Measurements from ENCODE around the gene C1QB. TPM values are rescaled to one million over a fixed set of nuclear protein-coding genes. Genes with fewer than 3 reads are reported as not detected.

Gene C1QB
- total RNA-seq, 1 donor from 2014 or later, result not detected

DNA sequence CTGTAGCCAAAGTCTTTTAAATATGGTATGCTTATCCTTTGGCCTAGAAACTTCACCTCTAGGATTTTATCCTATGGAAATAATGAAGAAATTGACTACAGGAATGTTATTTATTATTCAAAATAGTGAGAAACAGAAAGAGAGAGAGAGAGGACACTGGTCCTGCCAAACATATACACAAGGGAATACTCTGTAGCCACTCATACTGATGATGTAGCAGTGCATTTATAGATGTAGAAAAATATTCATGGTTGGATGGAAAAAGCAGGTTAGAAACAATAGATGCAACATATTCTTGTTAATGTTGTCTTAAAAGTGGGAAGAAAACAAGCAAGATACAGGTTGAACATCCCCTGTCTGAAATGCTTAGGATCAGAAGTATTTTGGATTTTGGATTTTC lies 35.4 kb downstream of the C1QB start:
- POLR2A ChIA-PET, result no interaction called here
- CTCF ChIA-PET, result no interaction called here
- no peak for ATAC-seq (ENCODE audit: low read depth)
- H3K27me3 Mint-ChIP-seq, result peaks cover 24% of the 10 kb centered on the region
- H3K36me3 Mint-ChIP-seq (ENCODE audit: low read depth), result no peaks in the 10 kb centered on the region
- TF ChIP-seq, protein P1, sequence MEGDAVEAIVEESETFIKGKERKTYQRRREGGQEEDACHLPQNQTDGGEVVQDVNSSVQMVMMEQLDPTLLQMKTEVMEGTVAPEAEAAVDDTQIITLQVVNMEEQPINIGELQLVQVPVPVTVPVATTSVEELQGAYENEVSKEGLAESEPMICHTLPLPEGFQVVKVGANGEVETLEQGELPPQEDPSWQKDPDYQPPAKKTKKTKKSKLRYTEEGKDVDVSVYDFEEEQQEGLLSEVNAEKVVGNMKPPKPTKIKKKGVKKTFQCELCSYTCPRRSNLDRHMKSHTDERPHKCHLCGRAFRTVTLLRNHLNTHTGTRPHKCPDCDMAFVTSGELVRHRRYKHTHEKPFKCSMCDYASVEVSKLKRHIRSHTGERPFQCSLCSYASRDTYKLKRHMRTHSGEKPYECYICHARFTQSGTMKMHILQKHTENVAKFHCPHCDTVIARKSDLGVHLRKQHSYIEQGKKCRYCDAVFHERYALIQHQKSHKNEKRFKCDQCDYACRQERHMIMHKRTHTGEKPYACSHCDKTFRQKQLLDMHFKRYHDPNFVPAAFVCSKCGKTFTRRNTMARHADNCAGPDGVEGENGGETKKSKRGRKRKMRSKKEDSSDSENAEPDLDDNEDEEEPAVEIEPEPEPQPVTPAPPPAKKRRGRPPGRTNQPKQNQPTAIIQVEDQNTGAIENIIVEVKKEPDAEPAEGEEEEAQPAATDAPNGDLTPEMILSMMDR (IDR thresholded peaks at IDR 0.05), result no peak
- H3K27ac Mint-ChIP-seq, result no peak overlapping the region
- H3K4me1 Mint-ChIP-seq, result no peaks in the 10 kb centered on the region
- DNase-seq, result no peak
- H3K4me3 Mint-ChIP-seq, result no peak overlapping the region
- H3K9me3 Mint-ChIP-seq, result no peaks in the 10 kb centered on the region
- intact Hi-C loops (cut with micrococcal nuclease), result no loop called here

DNA sequence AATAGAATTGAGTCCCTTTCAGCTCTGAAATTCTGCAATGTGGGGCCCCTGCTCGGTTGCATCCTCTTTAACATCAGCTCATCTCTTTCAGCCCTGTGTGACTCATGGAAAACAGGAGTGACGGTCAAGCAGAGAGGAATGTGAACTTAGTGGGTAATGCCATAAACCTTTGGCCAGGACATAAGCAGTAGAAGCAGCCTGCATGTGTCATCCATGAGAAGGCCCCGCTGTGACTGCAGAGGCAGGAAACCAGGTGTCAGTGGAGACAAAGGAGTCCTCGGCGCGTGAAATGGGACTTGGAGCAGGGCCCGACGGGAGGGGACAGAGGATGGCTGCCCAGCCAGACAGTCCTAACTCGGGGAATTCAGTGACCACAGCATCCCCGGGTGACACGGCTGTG lies 36.5 kb downstream of the C1QB start:
- Mint-ChIP-seq H3K4me1 (no peaks in the 10 kb centered on the region), H3K36me3 (ENCODE audit: low read depth) (no peaks in the 10 kb centered on the region), H3K4me3 (no peak overlapping the region), H3K9me3 (no peaks in the 10 kb centered on the region), H3K27ac (no peak overlapping the region), H3K27me3 (peaks cover 14% of the 10 kb centered on the region)
- ChIA-PET POLR2A (no interaction called here), CTCF (no interaction called here)
- intact Hi-C loops (cut with micrococcal nuclease), result no loop called here
- TF ChIP-seq, protein P1 (IDR thresholded peaks at IDR 0.05), result no peak
- no peak for DNase-seq
- no peak for ATAC-seq (ENCODE audit: low read depth)

DNA sequence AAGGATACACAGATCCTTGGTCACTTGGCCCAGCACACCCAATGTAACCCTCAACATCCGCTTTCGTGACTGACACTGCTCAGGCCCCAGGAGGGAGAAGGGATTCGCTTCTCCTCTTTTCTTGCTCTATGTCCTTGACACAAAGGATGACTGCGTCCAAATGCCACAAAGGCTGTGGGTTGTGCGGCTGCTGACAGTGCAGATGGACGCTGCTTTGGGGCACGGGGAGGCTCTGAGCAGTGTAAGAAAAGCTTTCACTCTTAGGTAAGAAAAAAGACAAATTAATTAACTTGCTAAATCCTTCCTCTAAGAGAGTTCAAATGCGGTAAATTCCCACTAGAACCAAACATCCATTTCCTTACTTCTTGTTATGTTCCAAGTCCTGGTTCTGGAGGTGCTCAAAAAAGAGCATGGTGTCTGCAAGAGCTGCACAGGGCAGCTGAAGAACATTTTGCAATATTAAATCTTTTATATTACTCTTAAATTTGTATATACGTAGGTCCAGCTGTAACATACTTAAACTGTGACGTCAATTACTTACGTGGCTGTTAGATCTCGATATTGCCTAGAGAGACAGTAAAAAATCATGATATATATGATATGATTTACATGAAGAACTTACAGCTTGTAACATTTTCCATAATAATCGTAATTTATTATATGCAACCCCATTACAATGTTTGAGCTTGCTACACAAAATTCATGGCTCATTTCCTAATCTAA lies 38.2 kb downstream of the C1QB start:
- H3K4me3 Mint-ChIP-seq, result no peak overlapping the region
- H3K27ac Mint-ChIP-seq, result no peak overlapping the region
- no peak for ATAC-seq (ENCODE audit: low read depth)
- no peaks in the 10 kb centered on the region for H3K36me3 Mint-ChIP-seq (ENCODE audit: low read depth)
- H3K4me1 Mint-ChIP-seq, result no peaks in the 10 kb centered on the region
- H3K27me3 Mint-ChIP-seq, result peaks cover 7% of the 10 kb centered on the region
- intact Hi-C loops (cut with micrococcal nuclease), result no loop called here
- TF ChIP-seq, protein P1 (IDR thresholded peaks at IDR 0.05), result no peak
- ChIA-PET CTCF (interaction anchor here (0.8 kb wide), 1 partner anchor 13 kb away, joined by 3 read pairs; no protein-coding TSS in a partner anchor), POLR2A (no interaction called here)
- DNase-seq, result no peak
- H3K9me3 Mint-ChIP-seq, result no peaks in the 10 kb centered on the region

DNA sequence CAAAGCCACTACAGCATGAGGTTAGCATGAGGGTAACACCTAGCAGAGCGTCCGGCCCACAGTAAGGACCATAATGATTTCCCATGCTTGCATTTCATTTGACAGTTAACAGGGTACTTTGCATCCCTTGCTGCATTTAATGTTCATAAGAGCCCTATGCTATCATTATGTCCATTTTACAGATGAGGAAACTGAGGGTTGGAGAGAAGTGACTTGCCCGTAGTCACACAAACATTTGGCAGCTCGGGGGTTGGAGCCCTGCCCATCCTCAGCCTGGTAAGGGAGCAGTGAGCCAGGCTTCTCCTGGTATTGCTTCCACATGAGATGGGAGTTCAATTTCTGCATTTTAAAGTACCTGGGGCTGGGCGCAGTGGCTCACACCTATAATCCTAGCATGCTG lies 41.1 kb downstream of the C1QB start:
- DNase-seq (no peak), ATAC-seq (ENCODE audit: low read depth) (no peak)
- no peaks in the 10 kb centered on the region for H3K36me3 Mint-ChIP-seq (ENCODE audit: low read depth)
- no peak overlapping the region for H3K4me3 Mint-ChIP-seq
- H3K27ac Mint-ChIP-seq, result no peak overlapping the region
- H3K4me1 Mint-ChIP-seq, result no peaks in the 10 kb centered on the region
- TF ChIP-seq, protein P1 (IDR thresholded peaks at IDR 0.05), result no peak
- CTCF ChIA-PET, result no interaction called here
- intact Hi-C loops (cut with micrococcal nuclease), result no loop called here
- H3K9me3 Mint-ChIP-seq, result no peaks in the 10 kb centered on the region
- H3K27me3 Mint-ChIP-seq, result peaks cover 9% of the 10 kb centered on the region
- POLR2A ChIA-PET, result no interaction called here

DNA sequence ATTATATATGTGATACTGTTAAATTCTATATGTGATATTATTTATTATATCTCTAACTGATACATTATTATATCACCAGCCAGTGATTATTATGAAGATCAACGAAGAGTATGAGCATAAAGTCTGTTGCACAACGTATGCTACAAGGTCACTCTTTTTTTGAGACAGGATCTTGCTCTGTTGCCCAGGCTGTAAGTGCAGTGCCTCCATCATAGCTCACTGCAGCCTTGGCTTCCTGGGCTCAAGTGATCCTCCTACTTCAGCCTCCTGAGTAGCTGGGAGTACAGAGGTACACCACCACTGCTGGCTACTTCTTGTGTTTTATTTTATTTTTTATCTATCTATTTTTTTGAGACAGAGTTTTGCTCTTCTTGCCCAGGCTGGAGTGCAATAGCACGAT lies 43.6 kb downstream of the C1QB start:
- ATAC-seq (ENCODE audit: low read depth), result no peak
- Mint-ChIP-seq H3K27ac (no peak overlapping the region), H3K27me3 (peaks cover 7% of the 10 kb centered on the region), H3K4me3 (no peak overlapping the region), H3K36me3 (ENCODE audit: low read depth) (no peaks in the 10 kb centered on the region), H3K4me1 (no peaks in the 10 kb centered on the region), H3K9me3 (no peaks in the 10 kb centered on the region)
- intact Hi-C loops (cut with micrococcal nuclease), result no loop called here
- ChIA-PET POLR2A (no interaction called here), CTCF (no interaction called here)
- no peak for DNase-seq
- TF ChIP-seq, protein P1 (IDR thresholded peaks at IDR 0.05), result no peak
